ENCODE measurements around the gene WFDC5.

DNA sequence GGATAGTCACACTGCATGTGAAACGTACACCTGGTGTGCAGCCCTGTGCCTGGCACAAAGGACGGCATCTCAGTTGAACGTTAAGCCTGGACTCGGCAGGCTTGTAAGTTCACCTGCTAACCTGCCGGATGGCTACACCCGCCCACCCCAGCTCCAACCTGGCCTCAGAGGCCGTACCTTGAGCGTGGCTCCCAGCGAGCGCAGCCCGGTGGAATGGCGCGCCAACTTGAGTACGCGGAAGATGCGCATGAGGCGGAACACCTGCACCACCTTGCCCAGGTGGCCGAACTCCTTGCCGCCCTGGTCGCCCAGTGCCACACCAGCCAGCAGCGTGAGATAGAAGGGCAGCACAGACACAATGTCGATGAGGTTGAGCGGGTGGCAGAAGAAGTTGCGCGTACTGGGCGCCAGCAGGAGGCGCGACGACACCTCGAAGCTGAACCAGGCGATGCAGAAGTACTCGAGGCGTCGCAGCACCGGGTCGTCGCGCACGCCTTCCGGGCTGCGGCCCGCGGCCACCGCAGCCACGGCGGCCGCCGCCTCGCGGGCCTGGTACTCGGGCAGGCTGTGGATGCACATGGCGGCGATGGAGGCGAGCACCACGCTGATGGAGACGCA is 17.4 kb downstream of the WFDC5 start:
- TF ChIP-seq BCL11A (IDR thresholded peaks at IDR 0.05; ENCODE audit: low read depth, low read length), result no peak
- no peak for TF ChIP-seq EGR1 (IDR thresholded peaks at IDR 0.05; ENCODE audit: borderline replicate concordance in 1 of 2, low read depth in 2 of 2, low read length in 2 of 2)
- TF ChIP-seq EP300 (IDR thresholded peaks at IDR 0.05; ENCODE audit: borderline replicate concordance in 1 of 2, control insufficient read depth in 1 of 2, low read depth in 2 of 2, low read length in 2 of 2), result no peak
- TF ChIP-seq ZNF274 (IDR thresholded peaks at IDR 0.05; ENCODE audit: insufficient read depth, insufficient read length), result no peak
- TF ChIP-seq POLR2AphosphoS5 (IDR thresholded peaks at IDR 0.05; ENCODE audit: low read length), result no peak
- no peak for TF ChIP-seq POLR2A (IDR thresholded peaks at IDR 0.05; ENCODE audit: low read depth, low read length)
- no peak for TF ChIP-seq ZNF384 (IDR thresholded peaks at IDR 0.05; ENCODE audit: borderline replicate concordance, low read depth, low read length)
- TF ChIP-seq, protein P1, sequence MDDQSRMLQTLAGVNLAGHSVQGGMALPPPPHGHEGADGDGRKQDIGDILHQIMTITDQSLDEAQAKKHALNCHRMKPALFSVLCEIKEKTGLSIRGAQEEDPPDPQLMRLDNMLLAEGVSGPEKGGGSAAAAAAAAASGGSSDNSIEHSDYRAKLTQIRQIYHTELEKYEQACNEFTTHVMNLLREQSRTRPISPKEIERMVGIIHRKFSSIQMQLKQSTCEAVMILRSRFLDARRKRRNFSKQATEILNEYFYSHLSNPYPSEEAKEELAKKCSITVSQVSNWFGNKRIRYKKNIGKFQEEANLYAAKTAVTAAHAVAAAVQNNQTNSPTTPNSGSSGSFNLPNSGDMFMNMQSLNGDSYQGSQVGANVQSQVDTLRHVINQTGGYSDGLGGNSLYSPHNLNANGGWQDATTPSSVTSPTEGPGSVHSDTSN (IDR thresholded peaks at IDR 0.05; ENCODE audit: insufficient replicate concordance, low read depth, low read length), result no peak
- TF ChIP-seq, protein P2, sequence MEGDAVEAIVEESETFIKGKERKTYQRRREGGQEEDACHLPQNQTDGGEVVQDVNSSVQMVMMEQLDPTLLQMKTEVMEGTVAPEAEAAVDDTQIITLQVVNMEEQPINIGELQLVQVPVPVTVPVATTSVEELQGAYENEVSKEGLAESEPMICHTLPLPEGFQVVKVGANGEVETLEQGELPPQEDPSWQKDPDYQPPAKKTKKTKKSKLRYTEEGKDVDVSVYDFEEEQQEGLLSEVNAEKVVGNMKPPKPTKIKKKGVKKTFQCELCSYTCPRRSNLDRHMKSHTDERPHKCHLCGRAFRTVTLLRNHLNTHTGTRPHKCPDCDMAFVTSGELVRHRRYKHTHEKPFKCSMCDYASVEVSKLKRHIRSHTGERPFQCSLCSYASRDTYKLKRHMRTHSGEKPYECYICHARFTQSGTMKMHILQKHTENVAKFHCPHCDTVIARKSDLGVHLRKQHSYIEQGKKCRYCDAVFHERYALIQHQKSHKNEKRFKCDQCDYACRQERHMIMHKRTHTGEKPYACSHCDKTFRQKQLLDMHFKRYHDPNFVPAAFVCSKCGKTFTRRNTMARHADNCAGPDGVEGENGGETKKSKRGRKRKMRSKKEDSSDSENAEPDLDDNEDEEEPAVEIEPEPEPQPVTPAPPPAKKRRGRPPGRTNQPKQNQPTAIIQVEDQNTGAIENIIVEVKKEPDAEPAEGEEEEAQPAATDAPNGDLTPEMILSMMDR (IDR thresholded peaks at IDR 0.05 in 2 of 3, conservative IDR thresholded peaks at IDR 0.05 in 1 of 3; ENCODE audit: control insufficient read depth in 2 of 3, extremely low read depth in 1 of 3, insufficient read depth in 1 of 3, low read depth in 3 of 3, low read length in 3 of 3), result peak; percentile 21 to 43 (median 37); a peak in 5 of 6 replicates
- no peak for TF ChIP-seq ETV6 (conservative IDR thresholded peaks at IDR 0.05 in 1 of 2, IDR thresholded peaks at IDR 0.05 in 1 of 2; ENCODE audit: borderline replicate concordance in 1 of 2, low read depth in 1 of 2)
- TF ChIP-seq TCF7 (IDR thresholded peaks at IDR 0.05; ENCODE audit: borderline replicate concordance), result no peak
- TF ChIP-seq EZH2 (IDR thresholded peaks at IDR 0.05; ENCODE audit: borderline replicate concordance, control insufficient read depth, low read depth, low read length), result no peak
